ENCODE results near the gene EIF2S2.

EIF2S2 gene

DNA sequence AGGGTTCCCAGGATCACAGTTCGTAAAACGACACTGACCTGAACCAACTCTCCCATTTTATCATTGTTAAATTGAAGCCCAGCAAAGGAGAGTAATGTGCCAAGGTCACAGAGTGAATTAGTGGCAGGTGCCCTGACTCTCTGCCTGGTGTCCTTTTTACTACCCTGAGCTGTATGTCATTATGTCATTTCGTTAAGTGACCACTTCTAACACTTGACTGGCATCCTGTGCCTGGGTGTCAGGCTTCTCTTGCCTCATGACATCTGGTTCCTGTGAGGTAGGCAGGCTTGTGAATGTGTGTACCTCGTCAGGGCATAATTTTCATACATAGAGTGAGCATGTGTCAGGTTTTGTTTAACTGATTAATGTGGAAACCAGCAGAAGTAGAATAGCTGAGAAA, 69.8 kb downstream of the EIF2S2 start:
- no peak for FAIRE-seq
- no peak for DNase-seq (ENCODE audit: extremely low spot score, insufficient read length, low read depth)

- no peak for FAIRE-seq
Observed at GRCh38 chr20:34041226-34041625, 70.8 kb downstream of the EIF2S2 start.

GRCh38 chr20:34040300-34040995, 71.6 kb downstream of the EIF2S2 start:
- FAIRE-seq (no peak), DNase-seq (ENCODE audit: extremely low spot score, insufficient read length, low read depth) (no peak)

More at GRCh38 chr20:34041226-34041625, 70.8 kb downstream of the EIF2S2 start:
- no peak for DNase-seq (ENCODE audit: extremely low spot score, insufficient read length, low read depth)
